Upper lobe of left lung (tissue), 6 donors: ENCODE measurements around the gene ADCY2. TPM values are rescaled to one million over a fixed set of nuclear protein-coding genes. Genes with fewer than 3 reads are reported as not detected.

ENCODE experiments used
- ATAC-seq, 2 donors: fragments of 200-7000 bp; cut with Tn5 transposase; one replicate each; pipeline ENCODE4 v1.9.1; 2022; ENCODE audit warnings: mild to moderate bottlenecking in 2 of 2, moderate library complexity in 2 of 2; ENCODE audit not compliant: low FRiP score in 2 of 2
- DNase-seq, 2 donors: peaks; one replicate each; pipeline ENCODE4 v3.0.0-alpha.2; 2019 to 2020
- H3K27ac ChIP-seq, 4 donors: fragments of 200-600 bp; sonication (generic); one replicate each; pipeline ENCODE4 v1.5.1; 2016 to 2019
- H3K27me3 ChIP-seq, 4 donors: fragments of 200-600 bp; sonication (generic); one replicate each; pipeline ENCODE4 v1.5.1; 2017 to 2019
- H3K36me3 ChIP-seq, 4 donors: fragments of 200-600 bp; sonication (generic); one replicate each; pipeline ENCODE4 v1.5.1; 2016 to 2019
- H3K4me1 ChIP-seq, 4 donors: fragments of 200-600 bp; sonication (generic); one replicate each; pipeline ENCODE4 v1.5.1; 2018 to 2019
- H3K4me3 ChIP-seq, 4 donors: fragments of 200-600 bp; sonication (generic); one replicate each; pipeline ENCODE4 v1.5.1; 2017 to 2019; ENCODE audit warnings: mild to moderate bottlenecking in 2 of 4, moderate library complexity in 1 of 4
- H3K9me3 ChIP-seq, 4 donors: fragments of 200-600 bp; sonication (generic); one replicate each; pipeline ENCODE4 v1.5.1; 2018 to 2019
- EP300 ChIP-seq, 4 donors: sonication (generic); formaldehyde crosslinking; IDR thresholded peaks; one replicate each; pipeline ENCODE4 v1.5.1; 2017; ENCODE audit warnings: antibody characterized with exemption in 4 of 4, control low read depth in 2 of 4
- POLR2A ChIP-seq, 4 donors: fragments of 450-650 bp; IDR thresholded peaks; one replicate each; pipeline ENCODE4 v1.5.1; 2016 to 2017; ENCODE audit warnings: antibody characterized with exemption in 4 of 4, mild to moderate bottlenecking in 2 of 4
- POLR2AphosphoS5 ChIP-seq, 2 donors: sonication (generic); formaldehyde crosslinking; IDR thresholded peaks; one replicate each; pipeline ENCODE4 v1.5.1; 2017; ENCODE audit warnings: antibody characterized with exemption in 2 of 2
- WGBS, 2 donors: methylation state at CpG; one replicate each; pipeline ENCODE4 v1.1.5; 2017 to 2018; 5-methylcytosine and 5-hydroxymethylcytosine counted together
- total RNA-seq, 6 donors: library from RNA; depleted of rRNA in 4 of 6; stranded (reverse); fragments of >200 nt in 4 of 6; gene quantifications; one replicate each; pipeline versions ENCODE4 v1.1.0 to v1.2.1, GENCODE V29; 2016 to 2021
- TF ChIP-seq, protein P1 (sequence below), 6 experiments: fragments of 450-650 bp in 4 of 6; fragments of 200-600 bp in 2 of 6; sonication (generic) in 2 of 6; IDR thresholded peaks; one replicate each; pipeline ENCODE4 v1.5.1; 2016 to 2019; ENCODE audit warnings: antibody characterized with exemption in 6 of 6
- donor health status: DM: no; HTN: no; CAD: no; lungs with moderate emphysema.
- donor health status: DM: no; HTN: yes; CAD: no; lungs with severe emphysema.

Gene ADCY2
- total RNA-seq, 6 donors from 2014 or later, result 0.20 to 2.4 (median 0.46) TPM; not detected in 1

DNA sequence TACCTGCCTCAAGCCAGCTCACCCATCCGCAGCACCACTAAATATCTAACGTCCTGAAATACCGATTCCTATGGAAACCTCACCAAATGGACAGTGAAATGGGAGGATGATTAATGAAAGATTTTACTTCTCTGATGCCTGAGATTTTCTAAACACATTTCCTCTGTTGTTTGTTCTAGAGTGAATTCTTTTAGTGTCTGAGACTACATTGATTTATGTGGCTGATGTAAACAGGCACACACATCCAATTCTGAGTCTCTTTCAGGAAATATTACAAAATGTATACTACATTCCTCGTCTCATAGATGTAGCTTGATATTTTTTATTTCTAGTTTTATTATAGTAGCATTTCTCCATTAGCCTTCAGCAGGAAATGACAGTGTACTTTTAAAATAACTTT is 20.5 kb upstream of the ADCY2 start:
- Histone ChIP-seq H3K4me3 (no peak overlapping the region), H3K9me3 (no peaks in the 10 kb centered on the region), H3K27me3 (no peaks in the 10 kb centered on the region), H3K27ac (no peak overlapping the region), H3K4me1 (peaks cover 0 to 5% (median 0%) of the 10 kb centered on the region in 4 donors), H3K36me3 (no peaks in the 10 kb centered on the region)
- 82 to 83% methylated on average over 4 of the region's 4 CpGs for WGBS, 2 donors
- ATAC-seq, result no peak
- DNase-seq, result no peak
- TF ChIP-seq, protein P1, sequence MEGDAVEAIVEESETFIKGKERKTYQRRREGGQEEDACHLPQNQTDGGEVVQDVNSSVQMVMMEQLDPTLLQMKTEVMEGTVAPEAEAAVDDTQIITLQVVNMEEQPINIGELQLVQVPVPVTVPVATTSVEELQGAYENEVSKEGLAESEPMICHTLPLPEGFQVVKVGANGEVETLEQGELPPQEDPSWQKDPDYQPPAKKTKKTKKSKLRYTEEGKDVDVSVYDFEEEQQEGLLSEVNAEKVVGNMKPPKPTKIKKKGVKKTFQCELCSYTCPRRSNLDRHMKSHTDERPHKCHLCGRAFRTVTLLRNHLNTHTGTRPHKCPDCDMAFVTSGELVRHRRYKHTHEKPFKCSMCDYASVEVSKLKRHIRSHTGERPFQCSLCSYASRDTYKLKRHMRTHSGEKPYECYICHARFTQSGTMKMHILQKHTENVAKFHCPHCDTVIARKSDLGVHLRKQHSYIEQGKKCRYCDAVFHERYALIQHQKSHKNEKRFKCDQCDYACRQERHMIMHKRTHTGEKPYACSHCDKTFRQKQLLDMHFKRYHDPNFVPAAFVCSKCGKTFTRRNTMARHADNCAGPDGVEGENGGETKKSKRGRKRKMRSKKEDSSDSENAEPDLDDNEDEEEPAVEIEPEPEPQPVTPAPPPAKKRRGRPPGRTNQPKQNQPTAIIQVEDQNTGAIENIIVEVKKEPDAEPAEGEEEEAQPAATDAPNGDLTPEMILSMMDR (IDR thresholded peaks at IDR 0.05), result no peak
- TF ChIP-seq POLR2A (IDR thresholded peaks at IDR 0.05) (no peak), EP300 (IDR thresholded peaks at IDR 0.05) (no peak), POLR2AphosphoS5 (IDR thresholded peaks at IDR 0.05) (no peak)

DNA sequence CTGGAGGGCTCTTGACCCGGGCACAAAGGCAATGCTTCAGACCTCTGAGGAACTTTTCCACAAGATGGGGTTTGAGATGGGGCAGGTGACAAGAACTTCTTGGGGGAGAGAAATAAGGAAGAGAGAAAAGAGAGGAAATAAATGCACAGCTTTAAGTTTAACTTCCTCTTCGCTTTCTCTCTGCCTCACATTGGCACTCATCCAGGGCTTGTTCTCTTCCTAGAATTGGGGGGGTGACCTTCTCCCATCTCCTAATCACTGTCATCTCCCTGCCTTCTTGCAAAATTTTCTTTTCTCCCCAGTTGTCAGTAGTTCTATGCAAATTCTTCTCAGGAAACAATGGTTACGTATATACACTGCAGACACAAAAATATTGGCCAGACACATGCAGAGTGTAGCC is 19.1 kb upstream of the ADCY2 start:
- H3K27me3 ChIP-seq, result no peaks in the 10 kb centered on the region
- ATAC-seq (peak in 1 of 2 donors; percentile 56), DNase-seq (no peak)
- H3K4me3 ChIP-seq, result no peak overlapping the region
- 53 to 62% methylated on average over 3 of the region's 3 CpGs for WGBS, 2 donors
- TF ChIP-seq EP300 (IDR thresholded peaks at IDR 0.05), result no peak
- TF ChIP-seq POLR2AphosphoS5 (IDR thresholded peaks at IDR 0.05), result no peak
- TF ChIP-seq, protein P1 (IDR thresholded peaks at IDR 0.05), result no peak
- no peak for TF ChIP-seq POLR2A (IDR thresholded peaks at IDR 0.05)
- H3K9me3 ChIP-seq, result no peaks in the 10 kb centered on the region
- no peaks in the 10 kb centered on the region for H3K36me3 ChIP-seq
- no peak overlapping the region for H3K27ac ChIP-seq
- H3K4me1 ChIP-seq, result peaks cover 0 to 5% (median 0%) of the 10 kb centered on the region in 4 donors

DNA sequence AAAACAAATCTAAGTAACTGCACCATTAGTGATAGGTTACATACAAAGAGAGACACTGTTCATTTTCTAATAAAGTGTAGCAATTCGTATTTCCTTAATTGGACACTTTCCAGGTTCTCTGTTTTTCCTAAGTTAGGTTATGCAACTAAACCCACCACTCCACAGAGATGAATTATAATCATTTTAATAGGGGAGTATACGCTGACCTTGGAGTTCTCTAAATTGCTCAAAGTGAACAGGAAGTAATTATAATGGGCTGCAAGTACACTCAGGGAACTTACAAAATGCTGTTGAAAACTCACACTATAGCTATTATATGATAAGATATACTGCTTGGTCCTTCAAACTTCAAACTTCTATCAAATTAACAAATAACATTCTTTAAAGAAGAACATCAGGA is 18.2 kb upstream of the ADCY2 start:
- H3K4me3 ChIP-seq, result no peak overlapping the region
- peak in 1 of 2 donors; percentile 53 for ATAC-seq

DNA sequence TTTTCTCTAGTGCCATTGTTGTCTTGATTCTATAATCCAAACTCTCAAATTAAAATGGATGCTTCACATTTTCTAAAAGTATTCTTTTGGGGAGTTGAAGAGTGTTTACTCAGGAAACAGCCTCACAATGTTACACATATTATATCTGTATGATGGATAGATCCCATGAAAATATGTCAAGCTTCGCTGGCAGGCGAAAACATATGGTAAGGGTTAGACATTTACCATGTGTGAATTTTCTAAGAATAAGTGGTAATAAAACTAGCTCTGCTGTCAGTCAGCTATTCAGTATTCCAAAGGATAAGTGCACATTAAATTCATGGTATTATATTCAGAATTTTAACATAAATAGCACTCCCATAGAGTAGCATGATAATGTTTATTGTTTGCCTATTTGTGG is 13.3 kb upstream of the ADCY2 start:
- 90 to 92% methylated on average over 2 of the region's 2 CpGs for WGBS, 2 donors
- ATAC-seq (no peak), DNase-seq (no peak)
- Histone ChIP-seq H3K27ac (no peak overlapping the region), H3K27me3 (no peaks in the 10 kb centered on the region), H3K4me3 (no peak overlapping the region), H3K9me3 (no peaks in the 10 kb centered on the region), H3K4me1 (peaks cover 0 to 5% (median 0%) of the 10 kb centered on the region in 4 donors), H3K36me3 (no peaks in the 10 kb centered on the region)
- TF ChIP-seq POLR2AphosphoS5 (IDR thresholded peaks at IDR 0.05), result no peak
- TF ChIP-seq EP300 (IDR thresholded peaks at IDR 0.05), result no peak

More for the DNA sequence above, 18.2 kb upstream of the ADCY2 start:
- Histone ChIP-seq H3K27me3 (no peaks in the 10 kb centered on the region), H3K36me3 (no peaks in the 10 kb centered on the region), H3K27ac (no peak overlapping the region), H3K4me1 (peaks cover 0 to 5% (median 0%) of the 10 kb centered on the region in 4 donors), H3K9me3 (no peaks in the 10 kb centered on the region)
- TF ChIP-seq, protein P1 (IDR thresholded peaks at IDR 0.05), result no peak
- TF ChIP-seq POLR2AphosphoS5 (IDR thresholded peaks at IDR 0.05) (no peak), EP300 (IDR thresholded peaks at IDR 0.05) (no peak), POLR2A (IDR thresholded peaks at IDR 0.05) (no peak)
- no peak for DNase-seq
- 8 to 27% methylated on average over 2 of the region's 2 CpGs for WGBS, 2 donors

DNA sequence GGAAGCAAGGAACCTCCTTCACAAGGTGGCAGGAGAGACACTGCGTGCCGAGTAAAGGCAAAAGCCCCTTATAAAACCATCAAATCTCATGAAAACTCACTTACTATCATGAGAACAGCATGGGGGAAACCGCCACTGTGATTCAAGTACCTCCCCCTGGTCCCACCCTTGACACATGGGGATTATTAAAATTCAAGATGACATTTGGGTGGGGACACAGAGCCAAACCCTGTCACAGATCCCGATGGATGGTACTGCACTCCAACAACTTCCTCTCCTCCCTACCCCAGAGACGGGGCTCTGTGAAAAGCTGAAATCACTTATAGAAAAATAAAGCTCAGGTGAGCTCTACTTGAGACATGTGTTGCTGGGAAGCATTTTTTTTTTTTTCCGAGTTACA is 10.3 kb upstream of the ADCY2 start:
- H3K27me3 ChIP-seq, result no peaks in the 10 kb centered on the region
- TF ChIP-seq, protein P1 (IDR thresholded peaks at IDR 0.05), result no peak
- no peak for TF ChIP-seq POLR2AphosphoS5 (IDR thresholded peaks at IDR 0.05)
- no peak for TF ChIP-seq POLR2A (IDR thresholded peaks at IDR 0.05)
- TF ChIP-seq EP300 (IDR thresholded peaks at IDR 0.05), result no peak
- no peaks in the 10 kb centered on the region for H3K36me3 ChIP-seq
- no peak overlapping the region for H3K27ac ChIP-seq
- no peak overlapping the region for H3K4me3 ChIP-seq
- DNase-seq (no peak), ATAC-seq (no peak)
- 89 to 90% methylated on average over 6 of the region's 6 CpGs for WGBS, 2 donors
- no peaks in the 10 kb centered on the region for H3K4me1 ChIP-seq
- no peaks in the 10 kb centered on the region for H3K9me3 ChIP-seq
